HepG2 (cell line): ENCODE results near the gene KLHDC4. TPM values are rescaled to one million over a fixed set of nuclear protein-coding genes. Genes with fewer than 3 reads are reported as not detected.

Source experiments
- BRD4 ChIP-seq: sonication (generic); formaldehyde crosslinking; IDR thresholded peaks from 2 replicates; pipeline ENCODE4 v1.4.0; 2020; ENCODE audit warnings: missing genetic modification reagents
- NRL ChIP-seq: sonication (generic); formaldehyde crosslinking; IDR thresholded peaks from 2 replicates; pipeline ENCODE4 v1.5.0; 2020; ENCODE audit warnings: missing genetic modification reagents, mild to moderate bottlenecking, moderate library complexity, borderline replicate concordance
- PHF8 ChIP-seq: sonication (generic); formaldehyde crosslinking; IDR thresholded peaks from 2 replicates; pipeline ENCODE4 v1.5.0; 2020; ENCODE audit warnings: missing genetic modification reagents
- ZNF224 ChIP-seq: sonication (generic); formaldehyde crosslinking; IDR thresholded peaks from 2 replicates; pipeline ENCODE4 v1.5.0; 2020; ENCODE audit warnings: mild to moderate bottlenecking, missing genetic modification reagents
- ZNF256 ChIP-seq: sonication (generic); formaldehyde crosslinking; conservative IDR thresholded peaks from 2 replicates; pipeline ENCODE4 v1.4.0; 2020; ENCODE audit warnings: missing genetic modification reagents
- ZNF460 ChIP-seq: sonication (generic); formaldehyde crosslinking; IDR thresholded peaks from 2 replicates; pipeline ENCODE4 v1.5.1; 2020; ENCODE audit warnings: missing genetic modification reagents, mild to moderate bottlenecking, borderline replicate concordance
- ZNF619 ChIP-seq: sonication (generic); formaldehyde crosslinking; IDR thresholded peaks from 2 replicates; pipeline ENCODE4 v1.4.0; 2020; ENCODE audit warnings: mild to moderate bottlenecking, missing genetic modification reagents
- polyA plus RNA-seq, 8 experiments: library from polyadenylated mRNA; depleted of rRNA in 3 of 8; stranded (reverse) in 7 of 8; unstranded in 1 of 8; fragments of >200 nt; fragmentation: Illumina TruSeq in 4 of 8; extraction: Trizol in 4 of 8; gene quantifications; 2 replicates each; pipeline versions ENCODE4 v1.2.1 to v1.2.3, GENCODE V29; 2011 to 2016; ENCODE audit warnings: low read depth in 4 of 8, missing spikeins in 1 of 8, mixed read lengths in 1 of 8; ENCODE audit not compliant: insufficient read depth in 1 of 8
- total RNA-seq, 5 experiments: library from RNA; depleted of rRNA; stranded (reverse); fragments of >200 nt; fragmentation: Illumina TruSeq; extraction: Trizol; gene quantifications; 2 replicates each; pipeline ENCODE4 v1.2.3, GENCODE V29; 2016; ENCODE audit warnings: low read depth in 1 of 5
- TF ChIP-seq, protein P1 (sequence below): sonication (generic); formaldehyde crosslinking; IDR thresholded peaks from 2 replicates; pipeline ENCODE4 v1.5.0; 2020; ENCODE audit warnings: mild to moderate bottlenecking, missing genetic modification reagents
- TF ChIP-seq, protein P2 (sequence below): sonication (generic); formaldehyde crosslinking; IDR thresholded peaks from 2 replicates; pipeline ENCODE4 v1.4.0; 2020; ENCODE audit warnings: missing genetic modification reagents

The KLHDC4 gene
- total and polyA plus RNA-seq, 2 of the 13 experiments (the other 11 are each of a cell fraction or from before 2014, with no cell fraction given): 18.7 to 31.8 TPM

DNA sequence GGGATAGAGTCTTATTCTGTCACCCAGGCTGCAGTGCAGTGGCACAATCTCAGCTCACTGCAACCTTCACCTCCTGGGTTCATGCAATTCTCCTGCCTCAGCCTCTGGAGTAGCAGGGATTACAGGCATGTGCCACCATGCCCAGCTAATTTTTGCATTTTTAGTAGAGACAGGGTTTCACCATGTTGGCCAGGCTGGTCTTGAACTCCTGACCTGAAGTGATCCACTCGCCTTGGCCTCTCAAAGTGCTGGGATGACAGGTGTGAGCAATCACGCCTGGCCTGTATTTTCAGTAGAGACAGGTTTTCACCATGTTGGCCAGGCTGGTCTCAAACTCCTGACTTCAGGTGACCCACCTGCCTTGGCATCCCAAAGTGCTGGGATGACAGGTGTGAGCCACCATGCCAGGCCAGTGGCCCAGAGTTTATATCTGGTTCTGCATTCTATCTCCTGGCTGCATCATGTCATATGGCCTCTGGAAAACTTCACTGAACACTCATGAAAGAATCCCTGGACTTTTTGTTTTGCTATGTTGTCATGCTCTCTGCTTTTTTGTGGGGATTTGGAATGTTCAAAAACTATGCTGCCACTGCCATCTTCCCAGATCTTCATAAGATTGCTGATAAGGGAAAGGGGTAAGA, 21.8 kb upstream of the KLHDC4 start (continued):
- TF ChIP-seq, protein P1, sequence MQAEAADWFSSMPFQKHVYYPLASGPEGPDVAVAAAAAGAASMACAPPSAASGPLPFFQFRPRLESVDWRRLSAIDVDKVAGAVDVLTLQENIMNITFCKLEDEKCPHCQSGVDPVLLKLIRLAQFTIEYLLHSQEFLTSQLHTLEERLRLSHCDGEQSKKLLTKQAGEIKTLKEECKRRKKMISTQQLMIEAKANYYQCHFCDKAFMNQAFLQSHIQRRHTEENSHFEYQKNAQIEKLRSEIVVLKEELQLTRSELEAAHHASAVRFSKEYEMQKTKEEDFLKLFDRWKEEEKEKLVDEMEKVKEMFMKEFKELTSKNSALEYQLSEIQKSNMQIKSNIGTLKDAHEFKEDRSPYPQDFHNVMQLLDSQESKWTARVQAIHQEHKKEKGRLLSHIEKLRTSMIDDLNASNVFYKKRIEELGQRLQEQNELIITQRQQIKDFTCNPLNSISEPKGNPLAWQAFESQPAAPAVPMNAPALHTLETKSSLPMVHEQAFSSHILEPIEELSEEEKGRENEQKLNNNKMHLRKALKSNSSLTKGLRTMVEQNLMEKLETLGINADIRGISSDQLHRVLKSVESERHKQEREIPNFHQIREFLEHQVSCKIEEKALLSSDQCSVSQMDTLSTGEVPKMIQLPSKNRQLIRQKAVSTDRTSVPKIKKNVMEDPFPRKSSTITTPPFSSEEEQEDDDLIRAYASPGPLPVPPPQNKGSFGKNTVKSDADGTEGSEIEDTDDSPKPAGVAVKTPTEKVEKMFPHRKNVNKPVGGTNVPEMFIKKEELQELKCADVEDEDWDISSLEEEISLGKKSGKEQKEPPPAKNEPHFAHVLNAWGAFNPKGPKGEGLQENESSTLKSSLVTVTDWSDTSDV (CRISPR knock-in tag): peak; percentile 69; the same call in 1 of the 2 replicates
- TF ChIP-seq PHF8 (CRISPR knock-in tag): 0 out of 2 replicates have a peak, but pooled peaks have one; percentile 16
- 0 out of 2 replicates have a peak, but pooled peaks have one; percentile 35 for TF ChIP-seq ZNF619 (CRISPR knock-in tag)
- TF ChIP-seq, protein P2, sequence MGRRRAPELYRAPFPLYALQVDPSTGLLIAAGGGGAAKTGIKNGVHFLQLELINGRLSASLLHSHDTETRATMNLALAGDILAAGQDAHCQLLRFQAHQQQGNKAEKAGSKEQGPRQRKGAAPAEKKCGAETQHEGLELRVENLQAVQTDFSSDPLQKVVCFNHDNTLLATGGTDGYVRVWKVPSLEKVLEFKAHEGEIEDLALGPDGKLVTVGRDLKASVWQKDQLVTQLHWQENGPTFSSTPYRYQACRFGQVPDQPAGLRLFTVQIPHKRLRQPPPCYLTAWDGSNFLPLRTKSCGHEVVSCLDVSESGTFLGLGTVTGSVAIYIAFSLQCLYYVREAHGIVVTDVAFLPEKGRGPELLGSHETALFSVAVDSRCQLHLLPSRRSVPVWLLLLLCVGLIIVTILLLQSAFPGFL (CRISPR knock-in tag): 0 out of 2 replicates have a peak, but pooled peaks have one; percentile 24
- peak; percentile 48; the same call in 1 of the 2 replicates for TF ChIP-seq ZNF460 (CRISPR knock-in tag)
- peak; percentile 46; the same call in 1 of the 2 replicates for TF ChIP-seq BRD4 (CRISPR knock-in tag)
- 0 out of 2 replicates have a peak, but pooled peaks have one; percentile 44 for TF ChIP-seq ZNF256 (CRISPR knock-in tag)
- TF ChIP-seq ZNF224 (CRISPR knock-in tag): 0 out of 2 replicates have a peak, but pooled peaks have one; percentile 40
- peak; percentile 65; the same call in 1 of the 2 replicates for TF ChIP-seq NRL (CRISPR knock-in tag)
